DOHH2 (cell line): ENCODE data around the gene CDK5RAP2.

Source experiments
- H3F3A ChIP-seq: fragments of 200-600 bp; sonication (generic), shearing (Covaris generic); 2 replicates; pipeline ENCODE4 v1.6.0; 2016; ENCODE audit warnings: antibody characterized with exemption, mild to moderate bottlenecking; ENCODE audit not compliant: control insufficient read depth, insufficient read depth
- H3K27ac ChIP-seq: fragments of 200-600 bp; sonication (generic); 2 replicates; pipeline ENCODE4 v1.5.1; 2014; ENCODE audit warnings: low read depth, mild to moderate bottlenecking, low read length, moderate library complexity
- H3K27me3 ChIP-seq: fragments of 200-600 bp; sonication (generic); 2 replicates; pipeline ENCODE4 v1.6.1; 2014; ENCODE audit warnings: mild to moderate bottlenecking, low read length, mixed read lengths; ENCODE audit not compliant: control insufficient read depth
- H3K36me3 ChIP-seq: fragments of 200-600 bp; sonication (generic); 2 replicates; pipeline ENCODE4 v1.6.1; 2014; ENCODE audit warnings: mild to moderate bottlenecking, low read length, moderate library complexity, mixed read lengths; ENCODE audit not compliant: control insufficient read depth
- H3K4me1 ChIP-seq: fragments of 200-600 bp; sonication (generic); 2 replicates; pipeline ENCODE4 v1.6.1; 2014; ENCODE audit warnings: mild to moderate bottlenecking, low read length, mixed read lengths; ENCODE audit not compliant: control insufficient read depth
- H3K4me2 ChIP-seq: fragments of 200-600 bp; sonication (generic); 2 replicates; pipeline ENCODE4 v1.6.0; 2014; ENCODE audit warnings: mild to moderate bottlenecking, low read length, moderate library complexity
- H3K4me3 ChIP-seq: fragments of 200-600 bp; sonication (generic); 2 replicates; pipeline ENCODE4 v1.5.1; 2014; ENCODE audit warnings: mild to moderate bottlenecking, low read length, mixed read lengths
- H3K79me2 ChIP-seq: fragments of 200-600 bp; sonication (generic); 2 replicates; pipeline ENCODE4 v1.6.1; 2014; ENCODE audit warnings: mild to moderate bottlenecking, low read length, mixed read lengths; ENCODE audit not compliant: control insufficient read depth
- H3K9me2 ChIP-seq: fragments of 200-600 bp; sonication (generic); replicated peaks from 2 replicates; pipeline ENCODE4 v1.6.1; 2014; ENCODE audit warnings: mild to moderate bottlenecking, low read length, mixed read lengths; ENCODE audit not compliant: control insufficient read depth
- H3K9me3 ChIP-seq: fragments of 200-600 bp; sonication (generic); 2 replicates; pipeline ENCODE4 v1.6.1; 2014; ENCODE audit warnings: antibody characterized with exemption, low read length, mixed read lengths; ENCODE audit not compliant: control insufficient read depth, insufficient read depth
- H4K20me1 ChIP-seq: fragments of 200-600 bp; sonication (generic); 2 replicates; pipeline ENCODE4 v1.6.0; 2014; ENCODE audit warnings: low read depth, mild to moderate bottlenecking, antibody characterized with exemption, low read length, moderate library complexity; ENCODE audit not compliant: control insufficient read depth, insufficient read depth
- CTCF ChIP-seq: fragments of 200-600 bp; sonication (generic); IDR thresholded peaks from one replicate; pipeline ENCODE4 v1.5.1; 2014; ENCODE audit warnings: antibody characterized with exemption, mild to moderate bottlenecking, low read depth, low read length; ENCODE audit not compliant: poor library complexity, severe bottlenecking
- EZH2phosphoT487 ChIP-seq: fragments of 200-600 bp; sonication (generic); IDR thresholded peaks from 2 replicates; pipeline ENCODE4 v1.6.1; 2017; ENCODE audit warnings: borderline replicate concordance, mild to moderate bottlenecking, antibody characterized with exemption, low read length, moderate library complexity, mixed read lengths

Gene CDK5RAP2

GRCh38 chr9:120562861-120563443 is 17.0 kb downstream of the CDK5RAP2 start:
- no peaks in the 10 kb centered on the region for H4K20me1 ChIP-seq
- no peaks in the 10 kb centered on the region for H3F3A ChIP-seq
- H3K9me3 ChIP-seq = no peaks in the 10 kb centered on the region
- TF ChIP-seq EZH2phosphoT487 (no peak), CTCF (no peak)
- H3K27ac ChIP-seq = no peak overlapping the region
- H3K27me3 ChIP-seq = no peaks in the 10 kb centered on the region
- no peak overlapping the region for H3K4me3 ChIP-seq
- H3K9me2 ChIP-seq = no peaks in the 10 kb centered on the region
- no peaks in the 10 kb centered on the region for H3K4me1 ChIP-seq
- no peak overlapping the region for H3K4me2 ChIP-seq
- H3K79me2 ChIP-seq = peaks cover 63% of the 10 kb centered on the region
- peaks cover 73% of the 10 kb centered on the region for H3K36me3 ChIP-seq

GRCh38 chr9:120561709-120562108 is 18.3 kb downstream of the CDK5RAP2 start:
- Histone ChIP-seq H3K79me2 (peaks cover 71% of the 10 kb centered on the region), H3K9me3 (no peaks in the 10 kb centered on the region), H3K4me1 (no peaks in the 10 kb centered on the region), H3K36me3 (peaks cover 67% of the 10 kb centered on the region), H3F3A (no peaks in the 10 kb centered on the region), H3K27me3 (no peaks in the 10 kb centered on the region), H3K4me3 (no peak overlapping the region), H4K20me1 (no peaks in the 10 kb centered on the region), H3K4me2 (no peak overlapping the region), H3K27ac (no peak overlapping the region), H3K9me2 (no peaks in the 10 kb centered on the region)
- no peak for TF ChIP-seq EZH2phosphoT487
- TF ChIP-seq CTCF = no peak

- no peaks in the 10 kb centered on the region for H3K9me2 ChIP-seq
- H3K27me3 ChIP-seq = no peaks in the 10 kb centered on the region
- no peaks in the 10 kb centered on the region for H3F3A ChIP-seq
- H3K27ac ChIP-seq = no peak overlapping the region
- H3K79me2 ChIP-seq = peaks cover 67% of the 10 kb centered on the region
- no peak overlapping the region for H3K4me3 ChIP-seq
- H3K4me1 ChIP-seq = no peaks in the 10 kb centered on the region
- no peaks in the 10 kb centered on the region for H3K9me3 ChIP-seq
- TF ChIP-seq CTCF = no peak
- H3K36me3 ChIP-seq = peaks cover 58% of the 10 kb centered on the region
- no peaks in the 10 kb centered on the region for H4K20me1 ChIP-seq
- H3K4me2 ChIP-seq = no peak overlapping the region
Measured at GRCh38 chr9:120559546-120559945, 20.4 kb downstream of the CDK5RAP2 start.

- Histone ChIP-seq H3K4me2 (no peak overlapping the region), H3K27me3 (no peaks in the 10 kb centered on the region), H4K20me1 (no peaks in the 10 kb centered on the region), H3K4me1 (no peaks in the 10 kb centered on the region), H3K9me3 (no peaks in the 10 kb centered on the region), H3K4me3 (no peak overlapping the region), H3K79me2 (peaks cover 60% of the 10 kb centered on the region), H3F3A (no peaks in the 10 kb centered on the region), H3K36me3 (peaks cover 58% of the 10 kb centered on the region), H3K9me2 (no peaks in the 10 kb centered on the region), H3K27ac (no peak overlapping the region)
- TF ChIP-seq EZH2phosphoT487 (no peak), CTCF (no peak)
Measured at GRCh38 chr9:120558454-120558853, 21.5 kb downstream of the CDK5RAP2 start.
